WTC11 (cell line): Measurements from ENCODE around the gene CLDN6. TPM values are rescaled to one million over a fixed set of nuclear protein-coding genes. Genes with fewer than 3 reads are reported as not detected.
A peak's percentile ranks its signal among the peaks of the same experiment; 100 is the strongest.

Experiments used
- ATAC-seq: fragments of 200-7000 bp; cut with Tn5 transposase; 2 replicates; pipeline ENCODE4 v1.10.0; 2021; ENCODE audit warnings: mild to moderate bottlenecking, moderate library complexity
- CTCF ChIA-PET: fragments of 300-600 bp; sonication (Branson Sonifier 250); formaldehyde crosslinking; loops from one replicate; lab custom pipeline; 2021; ENCODE audit warnings: antibody characterized with exemption; lab: Charles Lee
- POLR2A ChIA-PET: fragments of 350-600 bp; sonication (Branson Sonifier 250); formaldehyde crosslinking; loops from one replicate; lab custom pipeline; 2021; ENCODE audit warnings: antibody characterized with exemption; lab: Charles Lee
- DNase-seq: peaks from one replicate; pipeline ENCODE4 v3.0.0; 2021; ENCODE audit warnings: low spot score
- H3K27ac Mint-ChIP-seq: 2 replicates; pipeline ENCODE4 v1.8.0; 2021; ENCODE audit warnings: mixed read lengths
- H3K27me3 Mint-ChIP-seq: 2 replicates; pipeline ENCODE4 v1.8.0; 2021; ENCODE audit warnings: low read depth, mild to moderate bottlenecking, moderate library complexity, mixed read lengths
- H3K36me3 Mint-ChIP-seq: 2 replicates; pipeline ENCODE4 v1.8.0; 2021; ENCODE audit warnings: mixed read lengths
- H3K4me1 Mint-ChIP-seq: 2 replicates; pipeline ENCODE4 v1.8.0; 2022; ENCODE audit warnings: mixed read lengths
- H3K4me3 Mint-ChIP-seq: 2 replicates; pipeline ENCODE4 v1.8.0; 2021; ENCODE audit warnings: mild to moderate bottlenecking, moderate library complexity, mixed read lengths
- H3K9me3 Mint-ChIP-seq: 2 replicates; pipeline ENCODE4 v1.8.0; 2021; ENCODE audit warnings: mixed read lengths
- E2F5 ChIP-seq: sonication (generic); formaldehyde crosslinking; IDR thresholded peaks from 2 replicates; pipeline ENCODE4 v1.8.1; 2022; ENCODE audit warnings: mild to moderate bottlenecking, moderate library complexity, missing genetic modification reagents
- ESRRA ChIP-seq: sonication (generic); formaldehyde crosslinking; IDR thresholded peaks from 2 replicates; pipeline ENCODE4 v1.8.1; 2022; ENCODE audit warnings: mild to moderate bottlenecking, missing genetic modification reagents, borderline replicate concordance
- JAZF1 ChIP-seq: fragments of 250-450 bp; sonication (Bioruptor Pico); IDR thresholded peaks from 2 replicates; pipeline ENCODE4 v1.9.0; 2021; ENCODE audit warnings: moderate library complexity, mild to moderate bottlenecking, inconsistent platforms
- NFYB ChIP-seq: sonication (generic); formaldehyde crosslinking; conservative IDR thresholded peaks from 2 replicates; pipeline ENCODE4 v1.8.0; 2022; ENCODE audit warnings: low read depth, missing genetic modification reagents
- NR1H2 ChIP-seq: sonication (generic); formaldehyde crosslinking; IDR thresholded peaks from 2 replicates; pipeline ENCODE4 v1.9.0; 2021; ENCODE audit warnings: mild to moderate bottlenecking, moderate library complexity, missing genetic modification reagents
- NR2C2 ChIP-seq: sonication (generic); formaldehyde crosslinking; IDR thresholded peaks from 2 replicates; pipeline ENCODE4 v1.8.0; 2022; ENCODE audit warnings: mild to moderate bottlenecking, missing genetic modification reagents
- PRDM15 ChIP-seq: sonication (generic); formaldehyde crosslinking; IDR thresholded peaks from 2 replicates; pipeline ENCODE4 v1.8.0; 2022; ENCODE audit warnings: missing genetic modification reagents
- RELA ChIP-seq: sonication (generic); formaldehyde crosslinking; IDR thresholded peaks from 2 replicates; pipeline ENCODE4 v1.8.1; 2022; ENCODE audit warnings: missing genetic modification reagents, mild to moderate bottlenecking, borderline replicate concordance
- TEAD1 ChIP-seq: sonication (generic); formaldehyde crosslinking; IDR thresholded peaks from 2 replicates; pipeline ENCODE4 v1.8.0; 2022; ENCODE audit warnings: mild to moderate bottlenecking, missing genetic modification reagents
- TEAD4 ChIP-seq: sonication (generic); formaldehyde crosslinking; IDR thresholded peaks from 2 replicates; pipeline ENCODE4 v1.8.0; 2022; ENCODE audit warnings: mild to moderate bottlenecking, missing genetic modification reagents
- ZNF263 ChIP-seq: sonication (generic); formaldehyde crosslinking; IDR thresholded peaks from 2 replicates; pipeline ENCODE4 v1.8.1; 2022; ENCODE audit warnings: low read depth, mild to moderate bottlenecking, moderate library complexity, missing genetic modification reagents
- ZNF416 ChIP-seq: fragments of 250-450 bp; sonication (Bioruptor Pico); IDR thresholded peaks from 2 replicates; pipeline ENCODE4 v1.9.0; 2021; ENCODE audit warnings: mild to moderate bottlenecking, inconsistent platforms
- total RNA-seq: library from RNA; stranded (reverse); gene quantifications from 3 replicates; pipeline ENCODE4 v1.2.3, GENCODE V29; 2021
- TF ChIP-seq, protein P1 (sequence below): sonication (generic); formaldehyde crosslinking; IDR thresholded peaks from 2 replicates; pipeline ENCODE4 v1.8.0; 2022; ENCODE audit warnings: mild to moderate bottlenecking, missing genetic modification reagents
- TF ChIP-seq, protein P2 (sequence below): sonication (generic); formaldehyde crosslinking; IDR thresholded peaks from 2 replicates; pipeline ENCODE4 v1.8.1; 2022; ENCODE audit warnings: low read depth, mild to moderate bottlenecking, moderate library complexity, missing genetic modification reagents, borderline replicate concordance
- TF ChIP-seq, protein P3 (sequence below): fragments of 250-450 bp; sonication (Bioruptor Pico); IDR thresholded peaks from 2 replicates; pipeline ENCODE4 v1.9.0; 2021; ENCODE audit warnings: mild to moderate bottlenecking

CLDN6 gene
- total RNA-seq, 1 experiment from 2014 or later, result 746 TPM

DNA sequence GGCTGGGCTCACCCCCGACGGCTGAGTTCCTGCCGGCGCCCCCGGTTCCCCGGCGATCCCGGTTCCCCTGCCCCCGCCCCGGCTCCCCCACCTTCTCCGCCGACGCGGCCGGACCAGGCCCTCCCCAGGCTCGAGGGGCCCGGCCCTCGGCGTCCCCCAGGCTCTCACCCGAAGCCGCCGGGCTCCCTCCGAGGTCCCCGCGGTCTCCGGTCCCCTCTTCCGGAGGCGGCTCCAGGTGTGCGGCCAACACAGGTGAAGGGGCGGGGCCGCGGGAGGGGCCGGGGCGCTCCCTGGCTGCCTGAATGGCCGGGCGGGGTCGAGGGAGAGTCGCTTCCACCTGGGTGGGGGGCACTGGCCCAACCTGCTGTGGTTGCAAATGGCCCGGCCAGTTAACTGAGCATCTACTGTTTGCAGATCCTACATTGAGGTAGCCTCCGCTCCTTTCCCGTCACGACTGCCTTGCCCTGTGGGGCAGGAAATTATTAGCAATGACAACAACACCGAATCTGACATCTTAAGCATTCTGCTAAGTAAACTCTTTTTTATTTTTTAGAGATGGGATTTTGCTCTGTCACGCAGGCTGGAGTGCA is 18.8 kb upstream of the CLDN6 start, which contains the start of gene BICDL2 (continued):
- TF ChIP-seq PRDM15 (CRISPR knock-in tag), result no peak
- TF ChIP-seq, protein P1, sequence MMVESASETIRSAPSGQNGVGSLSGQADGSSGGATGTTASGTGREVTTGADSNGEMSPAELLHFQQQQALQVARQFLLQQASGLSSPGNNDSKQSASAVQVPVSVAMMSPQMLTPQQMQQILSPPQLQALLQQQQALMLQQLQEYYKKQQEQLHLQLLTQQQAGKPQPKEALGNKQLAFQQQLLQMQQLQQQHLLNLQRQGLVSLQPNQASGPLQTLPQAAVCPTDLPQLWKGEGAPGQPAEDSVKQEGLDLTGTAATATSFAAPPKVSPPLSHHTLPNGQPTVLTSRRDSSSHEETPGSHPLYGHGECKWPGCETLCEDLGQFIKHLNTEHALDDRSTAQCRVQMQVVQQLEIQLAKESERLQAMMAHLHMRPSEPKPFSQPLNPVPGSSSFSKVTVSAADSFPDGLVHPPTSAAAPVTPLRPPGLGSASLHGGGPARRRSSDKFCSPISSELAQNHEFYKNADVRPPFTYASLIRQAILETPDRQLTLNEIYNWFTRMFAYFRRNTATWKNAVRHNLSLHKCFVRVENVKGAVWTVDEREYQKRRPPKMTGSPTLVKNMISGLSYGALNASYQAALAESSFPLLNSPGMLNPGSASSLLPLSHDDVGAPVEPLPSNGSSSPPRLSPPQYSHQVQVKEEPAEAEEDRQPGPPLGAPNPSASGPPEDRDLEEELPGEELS (CRISPR knock-in tag), result 0 out of 2 replicates have a peak, but pooled peaks have one; percentile 15

GRCh38 chr16:3035972-3036725 is 18.2 kb upstream of the CLDN6 start:
- Mint-ChIP-seq H3K9me3 (no peaks in the 10 kb centered on the region), H3K27me3 (peaks cover 3% of the 10 kb centered on the region; the same call in 1 of the 2 replicates), H3K4me1 (peaks cover 33% of the 10 kb centered on the region), H3K27ac (no peak overlapping the region), H3K36me3 (no peaks in the 10 kb centered on the region), H3K4me3 (peak overlapping the region; percentile 72)
- CTCF ChIA-PET, result interaction anchor here (0.6 to 11.1 kb wide), 6 partner anchors 5 to 560 kb away, joined by 4 to 292 read pairs (median 21); partner anchors contain the start of genes CLDN6, HCFC1R1, THOC6 and TNFRSF12A
- TF ChIP-seq ZNF263 (CRISPR knock-in tag) (peak; percentile 25; the same call in 1 of the 2 replicates), ESRRA (CRISPR knock-in tag) (no peak)
- TF ChIP-seq, protein P2, sequence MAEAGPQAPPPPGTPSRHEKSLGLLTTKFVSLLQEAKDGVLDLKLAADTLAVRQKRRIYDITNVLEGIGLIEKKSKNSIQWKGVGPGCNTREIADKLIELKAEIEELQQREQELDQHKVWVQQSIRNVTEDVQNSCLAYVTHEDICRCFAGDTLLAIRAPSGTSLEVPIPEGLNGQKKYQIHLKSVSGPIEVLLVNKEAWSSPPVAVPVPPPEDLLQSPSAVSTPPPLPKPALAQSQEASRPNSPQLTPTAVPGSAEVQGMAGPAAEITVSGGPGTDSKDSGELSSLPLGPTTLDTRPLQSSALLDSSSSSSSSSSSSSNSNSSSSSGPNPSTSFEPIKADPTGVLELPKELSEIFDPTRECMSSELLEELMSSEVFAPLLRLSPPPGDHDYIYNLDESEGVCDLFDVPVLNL, result no peak
- DNase-seq (peak; percentile 42), ATAC-seq (peak; percentile 15)
- POLR2A ChIA-PET, result interaction anchor here (0.7 to 1.4 kb wide), 2 partner anchors 8 to 12 kb away, joined by 3 read pairs; no protein-coding TSS in a partner anchor

GRCh38 chr16:3035289-3035971 is 17.4 kb upstream of the CLDN6 start:
- CTCF ChIA-PET, result interaction anchor here (1.1 to 11.1 kb wide), 9 partner anchors 4 to 96 kb away, joined by 3 to 292 read pairs (median 10); partner anchors contain the start of genes BICDL2, CLDN6, HCFC1R1 and MMP25
- Mint-ChIP-seq H3K4me1 (peaks cover 35% of the 10 kb centered on the region), H3K36me3 (no peaks in the 10 kb centered on the region), H3K9me3 (no peaks in the 10 kb centered on the region), H3K27ac (no peak overlapping the region), H3K4me3 (peak overlapping the region; percentile 72), H3K27me3 (peaks cover 3% of the 10 kb centered on the region; the same call in 1 of the 2 replicates)
- ATAC-seq (no peak), DNase-seq (no peak)
- POLR2A ChIA-PET, result interaction anchor here (1.1 to 1.4 kb wide), 2 partner anchors 11 to 14 kb away, joined by 3 read pairs; no protein-coding TSS in a partner anchor
- TF ChIP-seq ZNF263 (CRISPR knock-in tag) (no peak), PRDM15 (CRISPR knock-in tag) (no peak), TEAD1 (CRISPR knock-in tag) (no peak), NR1H2 (CRISPR knock-in tag) (no peak), TEAD4 (no peak), E2F5 (CRISPR knock-in tag) (no peak), NFYB (CRISPR knock-in tag) (no peak), ZNF416 (no peak), JAZF1 (CRISPR knock-in tag) (no peak), RELA (CRISPR knock-in tag) (no peak), NR2C2 (CRISPR knock-in tag) (no peak)
- TF ChIP-seq, protein P3, sequence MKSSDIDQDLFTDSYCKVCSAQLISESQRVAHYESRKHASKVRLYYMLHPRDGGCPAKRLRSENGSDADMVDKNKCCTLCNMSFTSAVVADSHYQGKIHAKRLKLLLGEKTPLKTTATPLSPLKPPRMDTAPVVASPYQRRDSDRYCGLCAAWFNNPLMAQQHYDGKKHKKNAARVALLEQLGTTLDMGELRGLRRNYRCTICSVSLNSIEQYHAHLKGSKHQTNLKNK (CRISPR knock-in tag), result no peak
